GM21528 (cell line): ENCODE results near the gene NFILZ.
"Not testable (repeated sequence)": the region's sequence is repeated elsewhere in the genome, so short reads cannot be mapped to it uniquely, and the experiment has no call there.

Source experiments
- ATAC-seq: cut with Tn5 transposase; IDR thresholded peaks from one replicate; pipeline ENCODE4 v1.9.1; 2021; ENCODE audit warnings: mild to moderate bottlenecking, moderate library complexity; ENCODE audit not compliant: unreplicated experiment, low FRiP score

Gene NFILZ

DNA sequence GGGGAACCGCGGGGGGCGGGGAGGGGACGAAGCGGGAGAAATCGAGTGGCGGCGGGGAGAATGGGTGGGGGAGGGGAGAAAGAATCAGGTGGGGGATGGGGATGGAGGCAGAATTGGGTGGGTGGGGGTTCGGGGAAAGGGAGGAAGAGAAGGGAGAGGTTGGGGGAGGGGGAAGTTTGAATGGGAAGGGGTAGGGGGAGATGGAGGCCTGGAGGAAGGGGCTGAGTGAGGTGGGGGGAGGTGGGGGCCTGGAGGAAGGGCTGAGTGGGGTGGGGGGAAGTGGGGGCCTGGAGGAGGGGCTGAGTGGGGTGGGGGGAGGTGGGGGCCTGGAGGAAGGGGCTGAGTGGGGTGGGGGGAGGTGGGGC is 19.5 kb upstream of the NFILZ start:
- no peak for ATAC-seq

DNA sequence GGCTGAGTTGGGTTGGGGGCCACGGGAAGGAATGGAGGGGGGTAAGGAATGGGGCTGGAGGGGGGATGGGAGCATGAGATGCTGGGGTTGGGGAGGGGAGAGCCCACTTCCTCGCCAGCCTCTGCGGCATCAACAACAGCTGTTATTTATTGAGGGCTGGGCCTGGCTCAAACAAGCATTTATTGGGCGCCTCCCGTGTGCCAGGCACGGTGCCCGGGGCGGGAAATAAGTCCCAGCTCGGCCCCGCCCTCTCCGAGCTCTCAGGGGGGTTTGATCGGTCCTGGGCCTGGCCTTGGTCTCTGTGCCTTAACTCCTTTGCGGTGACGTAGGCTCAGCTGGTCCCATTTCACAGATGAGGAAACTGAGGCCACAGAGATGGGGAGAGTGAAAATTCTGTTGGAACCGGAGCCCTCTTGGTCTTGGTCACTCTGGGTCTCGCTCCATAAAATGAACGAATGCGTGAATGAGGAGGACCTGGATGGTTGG is 19.0 kb upstream of the NFILZ start:
- ATAC-seq: no peak

DNA sequence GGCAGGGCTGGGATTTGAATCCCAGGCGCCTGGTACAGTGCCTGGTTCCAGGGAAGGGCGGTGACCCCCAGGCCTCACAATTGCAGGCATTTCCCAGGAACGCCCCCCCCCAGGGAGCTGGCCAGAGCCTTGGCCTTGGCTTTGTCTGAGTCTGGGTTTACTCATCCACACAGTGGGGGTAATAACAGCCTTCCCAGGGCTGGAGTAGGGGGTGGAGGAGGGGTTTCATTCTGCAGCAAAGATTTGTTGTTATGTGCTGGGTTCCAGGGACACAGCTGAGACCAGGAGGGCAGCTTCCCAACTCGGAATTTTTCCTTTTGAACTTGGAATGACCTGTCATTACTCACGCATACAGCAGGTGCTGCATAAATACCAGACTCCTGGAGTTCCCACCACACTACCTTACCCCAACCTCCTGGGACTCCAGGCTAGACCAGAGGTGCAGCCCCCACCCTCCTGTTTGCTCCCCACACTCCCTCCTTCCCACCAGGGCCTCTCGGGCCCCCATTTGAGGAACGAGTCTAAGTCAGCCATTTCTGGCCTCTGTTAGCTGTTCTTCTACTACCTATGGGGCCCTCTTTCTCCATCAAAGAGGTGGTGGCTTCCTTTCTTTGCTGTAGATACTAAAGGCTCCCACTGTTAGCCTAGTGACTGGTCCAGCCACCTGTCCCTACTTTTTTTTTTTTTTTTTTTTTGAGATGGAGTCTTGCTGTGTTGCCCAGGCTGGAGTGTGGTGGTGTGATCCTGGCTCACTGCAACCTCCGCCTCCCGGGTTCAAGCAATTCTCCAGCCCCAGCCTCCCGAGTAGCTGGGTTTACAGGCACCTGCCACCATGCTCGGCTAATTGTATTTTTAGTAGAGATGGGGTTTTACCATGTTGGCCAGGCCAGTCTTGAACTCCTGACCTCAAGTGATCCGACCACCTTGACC is 18.3 kb upstream of the NFILZ start:
- ATAC-seq: no peak

DNA sequence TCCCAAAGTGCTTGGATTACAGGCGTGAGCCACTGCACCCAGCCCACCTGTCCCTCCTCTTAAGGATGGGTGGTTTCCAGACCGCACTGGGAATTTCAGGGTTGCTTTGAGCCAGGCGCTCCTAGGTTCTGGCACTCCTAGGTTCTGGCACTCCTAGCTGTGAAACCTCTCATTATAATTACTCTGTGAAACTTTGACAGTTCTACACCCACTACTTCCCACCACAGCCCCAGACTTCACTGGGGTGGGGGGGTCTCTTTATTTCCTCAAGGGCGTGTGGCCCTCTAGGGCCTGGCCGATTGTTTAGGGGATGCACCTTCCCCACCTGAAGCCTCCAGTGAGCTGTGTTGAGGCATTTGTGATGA is 17.6 kb upstream of the NFILZ start:
- no peak for ATAC-seq

DNA sequence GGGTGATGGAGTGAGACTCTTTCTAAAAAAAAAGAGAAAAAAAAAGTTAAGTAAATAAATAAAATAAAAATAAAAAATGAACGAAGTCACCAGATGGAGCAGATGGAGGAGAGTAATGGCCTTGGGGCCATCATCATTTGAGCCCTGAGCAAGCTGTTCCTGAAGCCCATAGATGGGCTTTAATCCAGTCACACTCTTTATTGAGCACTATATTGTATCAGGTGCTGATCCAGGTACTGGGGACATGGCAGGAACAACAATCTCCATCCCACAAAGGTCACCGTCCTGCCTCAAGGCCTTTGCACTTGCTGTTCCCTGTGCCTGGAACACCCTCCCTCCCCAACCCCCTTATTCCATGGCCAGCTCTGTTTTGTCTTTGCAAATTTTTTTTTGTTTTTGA is 16.0 kb upstream of the NFILZ start:
- ATAC-seq: no peak

DNA sequence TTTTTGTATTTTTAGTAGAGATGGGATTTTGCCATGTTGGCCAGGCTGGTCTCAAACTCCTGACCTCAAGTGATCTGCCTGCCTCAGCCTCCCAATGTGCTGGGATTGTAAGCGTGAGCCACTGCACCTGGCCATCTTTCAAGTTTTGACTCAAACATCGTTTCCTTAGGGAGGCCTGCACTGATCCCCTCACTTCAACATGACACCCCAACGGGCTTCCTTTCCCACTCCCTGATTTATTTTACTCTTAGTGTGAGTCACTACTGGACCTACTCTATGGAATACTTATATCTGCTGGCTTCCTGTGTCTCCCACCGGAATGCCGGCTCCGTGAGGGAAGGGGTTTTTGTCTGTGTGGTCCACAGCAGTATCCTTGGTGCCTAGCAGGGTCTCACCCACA is 15.4 kb upstream of the NFILZ start:
- ATAC-seq: no peak

DNA sequence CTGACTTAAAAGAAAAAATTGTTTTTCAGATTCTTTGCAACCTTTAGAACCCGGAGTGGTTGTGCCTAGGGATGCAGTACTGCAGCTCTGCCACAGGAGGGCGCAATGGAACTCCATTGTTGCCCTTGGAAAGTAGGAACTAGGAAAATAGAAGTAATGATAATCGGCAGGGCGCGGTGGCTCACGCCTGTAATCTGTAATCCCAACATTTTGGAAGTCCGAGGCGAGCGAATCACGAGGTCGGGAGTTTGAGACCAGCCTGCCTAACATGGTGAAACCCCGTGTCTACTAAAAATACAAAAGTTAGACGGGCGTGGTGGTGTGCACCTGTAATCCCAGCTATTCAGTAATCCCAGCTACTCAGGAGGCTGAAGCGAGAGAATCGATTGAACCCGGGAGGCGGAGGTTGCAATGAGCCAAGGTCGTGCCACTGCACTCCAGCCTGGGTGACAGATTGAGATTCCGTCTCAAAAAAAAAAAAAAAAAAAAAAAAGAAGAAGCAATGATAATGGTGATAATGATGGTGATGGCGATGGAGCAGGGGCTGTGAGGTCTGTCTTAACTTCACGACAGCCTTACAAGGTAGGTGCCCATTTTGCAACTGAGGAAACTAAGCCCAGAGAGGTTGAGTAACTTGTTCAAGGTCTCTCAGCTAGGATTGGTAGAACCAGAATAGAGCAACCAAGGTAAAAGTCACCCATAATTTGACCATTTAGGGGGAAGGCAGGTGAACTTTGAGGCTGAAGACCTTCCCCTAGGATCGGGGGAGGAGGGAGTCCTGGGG is 14.4 kb upstream of the NFILZ start:
- no peak for ATAC-seq

DNA sequence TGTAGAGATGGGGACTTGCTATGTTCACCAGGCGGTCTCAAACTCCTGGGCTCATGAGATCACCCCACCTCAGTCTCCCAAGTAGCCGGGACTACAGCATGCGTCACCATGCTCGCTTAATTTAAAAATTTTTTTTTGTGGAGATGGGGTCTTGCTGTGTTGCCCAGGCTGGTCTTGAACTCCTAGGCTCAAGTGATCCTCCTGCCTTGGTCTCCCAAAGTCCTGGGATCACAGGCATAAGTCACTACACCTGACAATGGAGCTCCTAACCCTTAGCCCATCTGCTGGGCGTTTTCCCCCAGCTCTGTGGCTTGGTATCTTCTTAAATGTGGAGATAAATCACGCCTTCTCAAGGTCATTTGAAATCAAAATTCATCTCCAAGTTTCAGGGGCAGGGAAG is 13.6 kb upstream of the NFILZ start:
- no peak for ATAC-seq

DNA sequence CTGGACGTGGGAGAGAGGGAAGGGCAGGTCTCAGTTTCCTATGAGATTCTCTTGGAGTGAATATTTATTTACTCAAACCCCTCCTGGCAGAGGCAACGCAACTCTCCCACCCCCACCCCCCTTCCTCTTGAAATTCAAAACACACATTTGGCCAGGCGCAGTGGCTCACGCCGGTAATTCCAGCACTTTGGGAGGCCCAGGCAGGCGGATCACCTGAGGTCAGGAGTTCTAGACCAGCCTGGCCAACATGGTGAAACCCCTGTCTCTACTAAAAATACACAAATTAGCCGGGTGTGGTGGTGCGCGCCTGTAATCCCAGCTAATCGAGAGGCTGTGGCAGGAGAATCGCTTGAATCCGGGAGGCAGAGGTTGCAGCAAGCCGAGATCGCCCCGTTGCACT is 13.1 kb upstream of the NFILZ start:
- ATAC-seq: not testable (repeated sequence)

DNA sequence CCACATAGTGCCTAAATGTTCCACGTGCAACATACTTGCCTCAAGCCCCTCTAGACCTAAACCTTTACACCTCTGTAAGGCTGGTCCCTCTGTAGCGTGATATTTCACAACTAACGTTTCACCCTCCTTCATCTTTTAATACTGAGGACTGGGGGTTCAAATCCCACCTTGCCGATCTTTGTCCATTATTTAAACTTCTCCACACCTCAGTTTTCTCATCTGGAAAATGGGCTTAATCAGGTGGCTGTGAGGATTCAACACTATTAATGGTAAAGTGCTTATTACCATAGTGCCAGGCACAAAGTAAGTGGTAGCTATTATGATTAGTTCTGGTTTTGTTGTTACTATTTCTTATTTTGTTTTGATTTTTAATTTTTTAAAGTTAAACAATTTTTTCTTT is 12.4 kb upstream of the NFILZ start:
- no peak for ATAC-seq

DNA sequence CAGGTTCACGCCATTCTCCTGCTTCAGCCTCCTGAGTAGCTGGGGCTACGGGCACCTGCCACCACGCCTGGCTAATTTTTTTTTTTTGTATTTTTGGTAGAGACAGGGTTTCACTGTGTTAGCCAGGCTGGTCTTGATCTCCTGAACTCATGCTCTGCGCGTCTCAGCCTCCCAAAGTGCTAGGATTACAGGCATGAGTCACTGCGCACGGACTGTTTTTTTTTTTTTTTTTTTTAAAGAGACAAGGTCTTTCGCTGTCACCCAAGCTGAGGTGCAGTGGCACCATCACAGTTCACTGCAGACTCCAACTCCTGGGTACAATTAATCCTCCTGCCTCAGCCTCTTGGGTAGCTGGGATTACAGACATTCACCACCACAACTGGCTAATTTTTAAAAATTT is 11.7 kb upstream of the NFILZ start:
- ATAC-seq: no peak

DNA sequence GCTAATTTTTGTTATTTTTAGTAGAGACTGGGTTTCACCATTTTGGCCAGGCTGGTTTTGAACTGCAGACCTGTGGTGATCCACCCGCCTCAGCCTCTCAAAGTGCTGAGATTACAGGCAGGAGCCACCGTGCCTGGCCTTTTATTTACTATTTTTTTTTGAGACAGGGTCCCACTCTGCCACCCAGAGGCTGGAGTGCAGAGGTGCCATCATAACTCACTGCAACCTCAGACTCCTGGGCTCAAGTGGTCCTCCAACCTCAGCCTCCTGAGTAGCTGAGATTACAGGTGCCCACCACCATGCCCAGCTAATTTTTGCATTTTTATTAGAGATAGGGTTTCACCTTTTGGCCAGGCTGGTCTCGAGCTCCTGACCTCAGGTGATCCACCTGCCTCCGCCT is 7.5 kb upstream of the NFILZ start:
- not testable (repeated sequence) for ATAC-seq

DNA sequence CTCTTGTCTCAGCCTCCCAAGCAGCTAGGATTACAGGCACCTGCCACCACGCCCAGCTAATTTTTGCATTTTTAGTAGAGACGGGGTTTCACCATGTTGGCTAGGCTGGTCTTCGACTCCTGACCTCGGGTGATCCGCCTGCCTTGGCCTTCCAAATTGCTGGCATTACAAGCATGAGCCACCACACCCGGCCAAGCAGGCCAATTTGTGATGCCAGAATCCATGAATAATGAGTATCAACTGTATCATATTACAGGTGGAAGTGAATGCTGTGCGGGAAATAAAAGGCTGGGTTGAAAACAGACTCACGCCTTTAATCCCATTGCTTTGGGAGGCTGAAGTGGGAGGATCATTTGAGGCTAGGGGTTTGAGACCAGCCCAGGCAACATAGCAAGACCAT is 3.6 kb upstream of the NFILZ start:
- ATAC-seq: no peak

DNA sequence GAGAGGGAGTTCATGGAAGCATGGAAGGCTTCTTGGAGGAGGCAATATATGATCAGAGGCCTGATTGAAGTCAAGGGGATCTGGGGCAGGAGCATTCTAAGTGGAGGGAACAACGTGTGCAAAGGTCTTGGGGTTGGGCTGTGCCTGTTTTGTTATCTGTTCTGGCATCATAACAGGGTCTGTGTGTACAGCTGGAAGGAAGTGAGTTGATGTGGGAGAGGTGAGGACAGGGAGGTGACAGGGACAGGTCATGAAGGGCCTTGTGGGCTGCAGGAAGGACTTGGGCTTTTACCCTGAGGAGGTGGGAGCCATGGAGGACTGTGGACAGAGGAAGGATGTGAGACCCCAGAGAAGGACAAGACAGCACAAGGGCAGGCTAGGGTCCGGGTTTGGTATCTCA is 1.2 kb upstream of the NFILZ start:
- ATAC-seq: no peak

DNA sequence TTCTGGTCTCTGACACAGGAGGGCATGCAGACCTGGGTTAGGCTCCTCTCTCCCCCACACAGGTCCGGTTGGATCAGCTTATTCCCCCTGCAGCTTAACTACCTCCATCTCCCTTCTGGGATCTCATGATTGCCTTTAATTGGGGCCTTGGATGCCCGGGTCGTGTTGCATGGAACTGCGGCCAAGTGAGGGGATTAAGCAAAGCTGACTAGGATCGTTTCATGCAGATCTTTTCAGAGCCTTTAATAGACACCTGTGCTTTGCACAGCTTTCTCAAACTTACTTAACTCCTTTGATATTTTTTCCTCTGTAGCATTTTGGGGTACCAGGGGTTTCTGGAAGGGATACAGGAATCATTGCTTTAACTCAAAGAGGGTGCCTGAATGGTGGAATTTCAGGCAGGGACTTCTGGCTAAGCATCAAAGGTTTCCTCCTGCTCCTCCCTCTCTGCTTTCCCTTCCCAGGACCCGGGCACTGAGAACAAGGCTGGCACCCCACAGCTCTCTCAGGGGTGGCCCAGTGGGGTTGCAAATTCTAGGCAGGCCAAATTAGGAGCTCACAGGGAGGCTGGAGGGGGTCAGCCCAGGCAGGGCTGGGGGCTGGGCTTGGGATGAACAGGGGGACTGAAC is 477 bp downstream of the NFILZ start:
- ATAC-seq: no peak

DNA sequence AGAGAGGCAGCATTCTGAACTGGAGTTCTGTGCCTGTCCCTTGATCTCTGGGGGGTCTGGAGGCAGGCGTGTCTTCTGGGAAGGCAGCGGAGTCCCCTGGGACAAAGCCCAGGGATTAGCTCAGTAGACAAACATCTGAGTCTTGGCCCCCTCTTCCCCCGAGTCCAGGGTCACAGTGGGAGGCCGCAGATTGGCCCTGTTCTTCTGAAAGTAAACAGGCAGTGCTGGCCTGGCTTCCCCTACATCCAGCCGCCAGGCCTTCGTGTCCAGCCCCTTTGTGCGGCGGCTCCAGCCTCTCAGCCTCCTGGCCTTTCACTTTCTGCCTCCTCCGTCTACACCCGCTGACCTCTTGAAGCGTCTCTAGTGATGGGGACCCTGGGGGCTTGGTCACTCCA is 989 bp downstream of the NFILZ start:
- ATAC-seq: no peak

DNA sequence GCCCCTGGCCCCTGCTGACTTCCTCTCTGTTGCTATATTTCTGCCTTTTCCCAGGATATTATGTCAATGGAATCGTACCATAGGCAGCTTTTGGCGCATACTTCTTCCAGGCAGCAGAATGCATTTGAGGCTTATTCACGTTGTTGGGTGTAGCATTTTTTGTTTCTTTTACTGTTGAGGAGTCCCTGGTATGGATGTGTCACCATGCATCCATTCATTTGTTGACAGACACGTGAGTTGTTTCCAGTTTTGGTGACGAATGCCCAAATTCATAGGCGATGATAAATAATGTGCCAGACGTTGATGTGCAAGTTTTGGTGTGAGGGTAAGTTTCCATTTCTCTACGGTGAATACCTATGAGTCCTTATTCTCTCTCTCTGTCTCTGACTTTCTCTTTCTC is 5.0 kb downstream of the NFILZ start:
- no peak for ATAC-seq

DNA sequence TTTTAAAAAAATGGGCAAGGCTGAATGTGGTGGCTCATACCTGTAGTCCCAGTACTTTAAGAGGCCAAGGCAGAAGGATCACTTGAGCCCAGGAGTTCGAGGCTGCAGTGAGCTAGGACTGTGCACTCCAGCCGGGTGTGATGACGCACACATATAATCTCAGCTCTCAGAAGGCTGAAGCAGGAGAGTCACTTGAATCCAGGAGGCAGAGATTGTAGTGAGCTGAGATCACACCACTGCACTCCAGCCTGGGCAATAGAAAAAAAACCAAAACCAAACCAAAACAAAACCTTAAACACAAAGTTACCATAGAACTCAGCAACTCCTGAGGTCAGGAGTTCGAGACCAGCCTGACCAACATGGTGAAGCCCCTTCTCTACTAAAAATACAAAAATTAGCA is 6.6 kb downstream of the NFILZ start:
- not testable (repeated sequence) for ATAC-seq

DNA sequence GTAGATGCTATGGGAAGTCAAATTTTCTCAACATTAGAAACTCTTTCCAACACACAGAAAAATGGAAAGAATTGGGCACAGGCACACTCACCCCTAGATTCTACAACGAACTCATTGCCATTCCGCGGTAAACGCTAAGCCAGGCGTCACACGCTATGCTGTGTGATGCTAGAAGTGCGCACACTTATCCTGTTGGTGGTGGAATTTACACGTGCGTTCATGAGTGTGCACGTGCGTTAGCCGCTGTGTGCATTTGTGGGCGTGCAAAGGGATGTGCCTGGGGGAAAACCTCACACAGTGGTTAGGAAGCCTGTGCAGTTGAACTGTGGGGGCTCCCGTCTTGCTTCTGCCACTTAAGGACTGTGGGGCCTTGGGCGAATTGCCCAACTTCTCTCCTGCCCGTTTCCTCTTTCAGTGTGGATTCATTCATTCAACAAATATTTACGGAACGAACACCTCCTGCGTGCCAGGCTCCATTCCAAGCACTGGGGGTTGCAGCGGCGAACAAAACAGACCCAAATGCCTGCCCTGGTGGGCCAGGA is 7.7 kb downstream of the NFILZ start:
- no peak for ATAC-seq

DNA sequence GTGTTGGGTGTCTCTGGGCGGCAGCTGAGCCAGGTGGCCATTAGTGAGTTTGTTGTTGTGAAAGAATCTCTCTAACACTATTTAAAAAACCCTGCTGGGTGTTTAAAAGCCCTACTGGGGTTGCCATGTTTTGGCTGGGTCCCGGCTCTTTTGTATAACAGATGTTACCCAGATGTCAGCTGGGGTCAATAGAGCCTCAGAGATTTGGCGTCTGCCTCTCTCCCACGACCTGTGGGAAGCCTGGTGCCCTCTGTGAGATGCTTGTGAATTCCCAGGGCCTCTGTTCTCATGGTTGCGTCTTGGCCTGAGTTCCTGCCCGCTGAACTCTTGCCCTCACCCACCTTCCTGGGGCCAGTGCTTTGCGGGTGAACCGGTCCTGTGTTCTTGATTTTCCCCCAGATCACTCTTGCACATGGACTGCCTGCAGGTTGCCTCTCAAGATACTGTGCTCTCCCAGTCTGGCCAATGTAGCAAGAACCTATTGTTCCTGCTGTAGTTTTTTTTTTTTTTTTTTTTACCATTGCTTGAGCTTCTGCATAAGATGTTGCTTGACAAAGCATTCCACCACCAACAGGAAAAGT is 9.5 kb downstream of the NFILZ start:
- no peak for ATAC-seq
